HG02610 (cell line): ENCODE data around the gene MANF.
"Not testable (repeated sequence)": the region's sequence is repeated elsewhere in the genome, so short reads cannot be mapped to it uniquely, and the experiment has no call there.

ENCODE experiments used
- ATAC-seq: cut with Tn5 transposase; IDR thresholded peaks from one replicate; pipeline ENCODE4 v1.9.1; 2021; ENCODE audit warnings: mild to moderate bottlenecking, moderate library complexity; ENCODE audit not compliant: unreplicated experiment

Gene MANF

DNA sequence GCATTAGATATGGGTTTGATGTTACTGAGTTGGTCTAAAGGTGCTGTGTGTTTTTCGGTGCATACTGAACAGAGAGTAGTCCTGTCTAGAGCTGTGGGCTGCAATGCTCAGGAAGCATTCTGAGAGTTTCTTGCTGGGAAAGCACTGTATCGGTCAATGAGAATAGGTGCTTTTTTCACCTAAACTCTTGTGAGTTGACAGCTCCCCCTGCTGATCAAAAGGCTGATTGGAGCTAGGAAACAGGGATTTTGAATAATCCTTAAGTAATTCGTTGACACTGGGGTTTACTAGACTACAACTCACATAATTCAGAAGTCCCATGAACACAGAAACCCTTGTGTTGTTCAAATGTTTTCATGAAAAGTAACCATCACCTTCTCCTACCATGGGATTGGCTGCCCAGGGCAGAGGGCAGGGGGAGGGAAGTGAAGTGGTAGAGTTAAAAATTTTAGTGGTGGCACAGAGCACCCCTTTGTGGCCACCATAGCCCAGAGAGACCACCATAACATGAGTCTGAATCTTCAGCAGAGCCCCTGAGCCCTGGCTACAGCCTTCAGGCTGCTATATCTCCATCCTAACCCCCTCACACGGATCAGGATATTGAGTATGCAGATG lies 13.0 kb upstream of the MANF start:
- no peak for ATAC-seq

GRCh38 chr3:51373658-51374421 lies 11.3 kb upstream of the MANF start:
- no peak for ATAC-seq

GRCh38 chr3:51374456-51374855 lies 10.6 kb upstream of the MANF start:
- no peak for ATAC-seq

DNA sequence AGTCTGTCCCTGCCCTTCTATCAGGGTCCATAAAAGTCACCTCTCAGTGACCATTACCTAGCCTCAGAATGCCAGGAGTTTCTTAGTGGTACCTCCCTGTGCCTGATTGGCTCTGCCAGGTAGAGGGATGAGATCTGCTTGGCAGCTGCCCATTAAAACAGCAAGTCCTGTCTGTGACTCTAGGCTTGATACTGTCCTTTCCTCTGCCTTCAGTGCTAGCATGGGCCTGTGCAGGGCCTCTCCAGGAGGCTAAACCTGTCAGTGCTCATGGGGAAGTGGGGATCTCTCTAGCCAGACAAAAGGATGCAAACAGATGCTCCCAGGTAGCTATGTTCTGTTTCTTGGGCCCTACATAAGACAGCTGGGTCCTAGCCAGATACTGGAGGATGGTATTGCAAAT lies 10.0 kb upstream of the MANF start:
- no peak for ATAC-seq

GRCh38 chr3:51375571-51375970 lies 9.5 kb upstream of the MANF start:
- ATAC-seq = no peak

DNA sequence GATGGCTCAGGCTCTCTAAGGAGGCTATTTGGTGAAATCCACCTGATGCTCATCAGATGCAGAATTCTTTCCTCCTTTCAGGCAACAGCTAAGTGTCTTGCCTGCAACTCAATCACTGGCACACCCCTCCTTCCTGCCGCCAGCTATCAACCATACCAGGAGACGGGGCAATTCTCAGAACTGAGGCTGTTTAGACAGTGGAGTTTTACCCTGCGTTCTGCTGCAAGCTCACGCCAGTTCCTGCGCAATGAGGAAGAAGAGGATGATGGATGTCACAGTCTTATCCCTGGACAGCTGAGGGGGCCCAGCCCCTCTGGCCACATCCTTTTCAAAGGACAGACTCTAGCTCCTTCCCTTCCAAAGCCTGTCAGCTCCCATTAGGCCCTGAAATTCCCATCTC lies 7.0 kb upstream of the MANF start:
- ATAC-seq = no peak

DNA sequence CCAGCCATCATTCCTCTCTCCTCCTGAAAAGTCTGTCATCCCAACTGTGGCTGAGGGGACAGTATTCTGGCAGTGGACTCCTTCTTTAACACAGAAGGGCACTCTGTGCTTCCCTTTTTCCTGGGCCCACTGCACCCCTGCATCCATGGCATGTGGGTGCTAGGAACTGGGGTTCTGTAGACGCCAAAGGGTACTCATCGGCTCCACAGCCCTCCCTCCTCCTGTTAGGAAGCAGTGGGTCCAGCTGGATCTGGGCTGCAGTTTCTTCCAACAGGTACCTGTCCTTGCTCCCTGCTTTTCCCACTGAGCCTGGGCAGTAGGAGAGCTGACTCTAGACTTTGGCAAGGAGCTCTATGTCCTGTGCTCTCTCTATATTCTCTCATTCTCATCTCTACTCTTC lies 6.4 kb upstream of the MANF start:
- ATAC-seq = no peak

- ATAC-seq = no peak
Observed at GRCh38 chr3:51379301-51379700, 5.8 kb upstream of the MANF start.

DNA sequence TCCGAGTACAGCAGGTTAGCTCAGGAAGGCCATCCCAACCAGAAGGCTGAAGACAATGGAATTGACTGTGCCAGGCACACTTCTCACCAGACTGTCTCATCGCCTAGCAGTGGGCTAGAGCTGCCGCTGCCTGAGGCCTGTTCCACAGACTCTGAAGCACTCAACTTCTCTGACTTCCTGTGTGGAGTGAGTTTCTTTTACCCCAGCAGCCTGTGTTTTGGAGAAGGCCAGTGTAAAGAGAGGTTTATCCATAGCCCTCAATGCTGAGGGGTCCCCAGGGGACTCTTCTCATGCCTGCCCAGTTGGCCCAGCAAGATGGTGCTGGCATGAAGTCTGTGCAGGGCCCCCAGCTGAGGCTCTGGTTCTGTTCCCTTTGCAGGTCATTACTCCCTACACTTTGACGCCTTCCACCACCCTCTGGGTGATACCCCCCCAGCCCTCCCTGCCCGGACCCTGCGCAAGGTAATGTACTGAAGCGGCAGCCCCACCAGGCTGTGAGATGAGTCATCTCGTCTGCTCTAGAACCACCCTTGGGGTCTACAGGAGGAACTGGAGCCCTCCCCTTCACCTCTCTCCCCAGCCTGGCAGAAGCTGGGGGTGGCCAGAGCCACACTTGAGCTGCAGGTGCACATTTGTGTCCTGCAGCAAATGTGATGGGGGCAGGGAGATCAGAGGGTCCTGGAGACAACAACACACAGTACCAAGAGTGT lies 5.2 kb upstream of the MANF start:
- no peak for ATAC-seq

DNA sequence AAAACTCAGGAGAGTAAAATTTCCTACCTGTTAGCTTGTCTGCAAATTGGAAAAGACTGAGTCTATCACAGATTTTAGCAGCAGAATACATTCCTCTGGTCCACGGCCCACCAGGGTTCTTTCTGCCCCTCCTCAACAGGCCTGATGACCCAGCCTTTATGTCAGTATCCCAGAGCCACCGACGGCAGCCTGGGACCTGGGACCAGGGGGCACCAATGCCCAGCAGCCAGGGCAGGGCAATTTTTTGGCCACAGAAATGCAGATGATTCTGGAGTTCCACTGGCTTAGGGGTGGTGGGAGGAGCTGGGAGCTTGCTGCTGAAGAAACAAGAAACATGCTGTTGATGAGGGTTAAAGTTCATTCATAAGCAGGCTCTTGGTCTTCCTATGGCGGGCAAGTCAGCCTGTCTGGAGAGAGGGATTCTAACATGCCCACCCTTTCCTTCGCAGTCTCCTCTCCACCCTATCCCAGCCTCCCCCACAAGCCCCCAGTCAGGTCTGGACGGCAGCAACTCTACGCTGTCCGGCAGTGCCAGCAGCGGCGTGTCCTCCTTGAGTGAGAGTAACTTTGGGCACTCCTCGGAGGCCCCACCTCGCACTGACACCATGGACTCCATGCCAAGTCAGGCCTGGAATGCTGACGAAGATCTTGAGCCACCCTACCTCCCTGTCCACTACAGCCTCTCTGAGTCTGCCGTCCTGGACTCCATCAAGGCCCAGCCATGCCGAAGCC lies 4.3 kb upstream of the MANF start:
- no peak for ATAC-seq

DNA sequence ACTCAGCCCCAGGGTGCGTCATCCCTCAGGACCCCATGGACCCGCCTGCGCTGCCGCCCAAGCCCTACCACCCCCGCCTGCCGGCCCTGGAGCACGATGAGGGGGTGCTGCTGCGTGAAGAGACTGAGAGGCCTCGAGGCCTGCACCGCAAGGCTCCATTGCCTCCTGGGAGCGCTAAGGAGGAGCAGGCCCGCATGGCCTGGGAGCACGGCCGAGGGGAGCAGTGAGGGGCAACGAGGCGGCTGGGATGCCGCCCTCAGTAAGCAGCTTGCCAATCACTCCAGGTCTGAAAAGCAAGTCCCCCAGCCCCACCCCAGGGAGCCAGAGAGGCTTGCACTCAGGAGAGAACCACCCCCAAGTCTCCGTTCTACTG lies 3.8 kb upstream of the MANF start:
- ATAC-seq = no peak

GRCh38 chr3:51382076-51382745 lies 2.9 kb upstream of the MANF start:
- ATAC-seq = no peak

- ATAC-seq = no peak
Observed at GRCh38 chr3:51382947-51383578, 2.0 kb upstream of the MANF start.

GRCh38 chr3:51384055-51384725 lies 901 bp upstream of the MANF start:
- ATAC-seq = peak; percentile 11

DNA sequence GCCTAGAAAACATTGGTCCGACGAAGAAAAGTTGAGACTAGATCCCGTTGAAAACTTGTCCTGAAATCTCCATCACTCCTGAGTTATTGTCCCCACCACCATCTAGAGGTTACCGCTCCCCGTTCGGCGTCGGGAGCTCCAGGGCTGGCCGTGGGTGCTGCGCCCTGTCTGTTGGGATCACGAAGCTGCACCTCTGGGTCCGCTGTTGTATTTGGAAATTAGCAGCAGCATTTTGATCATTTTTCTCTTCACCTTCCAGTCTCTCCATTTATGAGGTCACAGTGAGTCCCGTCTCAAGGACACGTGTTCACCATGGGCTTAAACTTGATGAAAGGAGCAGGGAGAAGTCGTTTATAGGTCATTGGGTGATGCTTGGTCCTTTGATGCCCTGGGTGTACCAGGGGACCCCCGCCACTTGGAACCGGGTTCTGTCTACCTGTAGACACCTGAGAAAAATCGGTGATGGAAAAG lies 565 bp downstream of the MANF start:
- ATAC-seq = no peak

- ATAC-seq = no peak
Observed at GRCh38 chr3:51386159-51386851, 1.2 kb downstream of the MANF start.

GRCh38 chr3:51386852-51387229 lies 1.8 kb downstream of the MANF start:
- no peak for ATAC-seq

DNA sequence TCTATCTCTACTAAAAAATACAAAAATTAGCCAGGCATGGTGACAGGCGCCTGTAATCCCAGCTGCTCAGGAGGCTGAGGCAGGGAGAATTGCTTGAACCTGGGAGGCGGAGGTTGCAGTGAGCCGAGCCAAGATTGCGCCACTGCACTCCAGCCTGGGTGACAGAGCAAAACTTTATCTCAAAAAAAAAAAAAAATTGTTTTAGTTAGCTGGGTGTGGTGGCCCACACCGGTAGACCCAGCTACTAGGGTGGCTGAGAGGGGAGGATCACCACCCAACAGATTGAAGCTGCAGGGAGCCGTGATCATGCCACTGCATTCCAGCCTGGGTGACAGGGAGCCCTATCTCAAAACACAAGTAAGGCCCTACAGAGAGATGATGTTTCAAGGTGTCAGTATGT lies 2.2 kb downstream of the MANF start:
- not testable (repeated sequence) for ATAC-seq

DNA sequence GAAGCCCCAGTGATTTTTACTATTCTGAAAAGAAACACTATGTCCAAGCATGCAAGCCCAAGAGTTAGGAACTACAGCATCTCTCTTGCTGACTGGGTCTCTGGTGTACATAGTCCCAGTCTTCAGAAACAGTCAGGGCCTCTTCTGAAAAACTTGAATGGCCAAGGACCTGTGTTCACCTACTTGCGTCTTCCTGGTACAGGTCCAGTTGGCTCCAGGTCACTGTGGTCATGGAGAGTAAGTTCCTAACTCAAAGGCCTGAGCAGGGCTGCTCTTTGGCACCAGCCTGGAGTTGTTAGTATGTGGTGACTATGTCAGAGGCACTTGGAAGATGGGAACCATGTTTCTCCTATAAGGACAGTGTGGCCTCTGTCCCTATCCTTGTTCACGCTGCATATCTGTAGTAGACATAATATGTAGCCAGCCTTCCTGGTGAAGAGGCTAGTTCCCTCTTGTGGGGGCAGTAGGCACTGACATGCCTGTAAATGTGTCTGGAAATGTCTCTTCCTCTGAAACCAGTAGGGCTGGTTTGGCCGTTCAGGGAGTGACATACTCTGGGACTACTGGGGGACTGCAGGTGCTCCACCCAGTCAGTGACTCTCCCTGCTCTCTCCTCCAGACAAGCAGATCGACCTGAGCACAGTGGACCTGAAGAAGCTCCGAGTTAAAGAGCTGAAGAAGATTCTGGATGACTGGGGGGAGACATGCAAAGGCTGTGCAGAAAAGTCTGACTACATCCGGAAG lies 3.4 kb downstream of the MANF start:
- no peak for ATAC-seq
